ENCODE results near the gene SLC25A12.

- no peak for TF ChIP-seq CTCF (IDR thresholded peaks at IDR 0.05)
- no peak for TF ChIP-seq POLR2A (IDR thresholded peaks at IDR 0.05)
Observed at GRCh38 chr2:171919453-171919852, 25.4 kb upstream of the SLC25A12 start.
